GM23338 (cell line): ENCODE data around the gene RNF187. TPM values are rescaled to one million over a fixed set of nuclear protein-coding genes. Genes with fewer than 3 reads are reported as not detected.

Experiments used
- ATAC-seq: fragments of 200-7000 bp; cut with Tn5 transposase; 3 replicates; pipeline ENCODE4 v1.9.1; 2020
- DNase-seq: peaks from one replicate; pipeline ENCODE4 v3.0.0-alpha.2; 2015; ENCODE audit warnings: low spot score
- H2AFZ ChIP-seq: fragments of 200-600 bp; sonication (generic); 2 replicates; pipeline ENCODE4 v1.8.0; 2016; ENCODE audit warnings: antibody characterized with exemption, mild to moderate bottlenecking, moderate library complexity
- H3F3A ChIP-seq: fragments of 200-600 bp; sonication (generic); replicated peaks from 2 replicates; pipeline ENCODE4 v1.8.0; 2017; ENCODE audit warnings: antibody characterized with exemption, mixed run types, low read depth
- H3K27ac ChIP-seq: fragments of 200-600 bp; sonication (generic); 2 replicates; pipeline ENCODE4 v1.6.1; 2016; ENCODE audit warnings: low read depth
- H3K27me3 ChIP-seq: fragments of 200-600 bp; sonication (generic); 2 replicates; pipeline ENCODE4 v1.8.0; 2016; ENCODE audit warnings: mild to moderate bottlenecking, mixed run types, moderate library complexity; ENCODE audit not compliant: insufficient read depth
- H3K36me3 ChIP-seq: fragments of 200-600 bp; sonication (generic); 2 replicates; pipeline ENCODE4 v1.8.0; 2016; ENCODE audit warnings: mild to moderate bottlenecking; ENCODE audit not compliant: insufficient read depth
- H3K4me1 ChIP-seq: fragments of 200-600 bp; sonication (generic); 2 replicates; pipeline ENCODE4 v1.8.0; 2016; ENCODE audit warnings: mild to moderate bottlenecking, moderate library complexity; ENCODE audit not compliant: insufficient read depth
- H3K4me2 ChIP-seq: fragments of 200-600 bp; sonication (generic); 2 replicates; pipeline ENCODE4 v1.7.1; 2017; ENCODE audit warnings: mixed run types
- H3K4me3 ChIP-seq: fragments of 200-600 bp; sonication (generic); 2 replicates; pipeline ENCODE4 v1.6.1; 2016; ENCODE audit warnings: mixed run types
- H3K79me2 ChIP-seq: fragments of 200-600 bp; sonication (generic); replicated peaks from 2 replicates; pipeline ENCODE4 v1.8.0; 2017; ENCODE audit warnings: mild to moderate bottlenecking; ENCODE audit not compliant: insufficient read depth
- H3K9me2 ChIP-seq: fragments of 200-600 bp; sonication (generic); 2 replicates; pipeline ENCODE4 v1.8.0; 2017; ENCODE audit not compliant: insufficient read depth
- H4K20me1 ChIP-seq: fragments of 200-600 bp; sonication (generic); replicated peaks from 2 replicates; pipeline ENCODE4 v1.8.0; 2017; ENCODE audit warnings: mild to moderate bottlenecking; ENCODE audit not compliant: insufficient read depth
- H3K27ac Mint-ChIP-seq: 2 replicates; pipeline ENCODE4 v1.8.0; 2020; ENCODE audit warnings: inconsistent platforms, mild to moderate bottlenecking, moderate library complexity, mixed read lengths
- H3K27me3 Mint-ChIP-seq: 3 replicates; pipeline ENCODE4 v1.8.0; 2022; ENCODE audit warnings: low read depth, mild to moderate bottlenecking, moderate library complexity, mixed read lengths, inconsistent platforms; ENCODE audit not compliant: insufficient read depth, poor library complexity
- H3K36me3 Mint-ChIP-seq: 3 replicates; pipeline ENCODE4 v1.8.0; 2021; ENCODE audit warnings: low read depth, mild to moderate bottlenecking, inconsistent platforms, moderate library complexity, mixed read lengths
- H3K4me1 Mint-ChIP-seq: 3 replicates; pipeline ENCODE4 v1.8.0; 2020; ENCODE audit warnings: mild to moderate bottlenecking, inconsistent platforms, mixed read lengths
- H3K4me3 Mint-ChIP-seq: 3 replicates; pipeline ENCODE4 v1.8.0; 2021; ENCODE audit warnings: moderate library complexity, mild to moderate bottlenecking, inconsistent platforms, mixed read lengths
- H3K9me3 Mint-ChIP-seq: 3 replicates; pipeline ENCODE4 v1.8.0; 2020; ENCODE audit warnings: moderate library complexity, mild to moderate bottlenecking, inconsistent platforms, mixed read lengths
- CREB1 ChIP-seq: fragments of 250-450 bp; sonication (Bioruptor Pico); IDR thresholded peaks from 2 replicates; pipeline ENCODE4 v1.5.0; 2020; ENCODE audit warnings: low read depth, mild to moderate bottlenecking, moderate library complexity
- JUNB ChIP-seq: IDR thresholded peaks from one replicate; pipeline ENCODE4 v1.6.1; 2016; ENCODE audit warnings: antibody characterized with exemption; ENCODE audit not compliant: unreplicated experiment
- NANOG ChIP-seq: IDR thresholded peaks from 2 replicates; pipeline ENCODE4 v1.6.1; 2016; ENCODE audit warnings: antibody characterized with exemption, borderline replicate concordance
- POLR2AphosphoS5 ChIP-seq: IDR thresholded peaks from 2 replicates; pipeline ENCODE4 v1.6.1; 2016; ENCODE audit warnings: antibody characterized with exemption, low read depth
- STAT1 ChIP-seq: IDR thresholded peaks from one replicate; pipeline ENCODE4 v1.6.1; 2016; ENCODE audit warnings: antibody characterized with exemption; ENCODE audit not compliant: unreplicated experiment
- polyA plus RNA-seq: library from polyadenylated mRNA; unstranded; fragments of >200 nt; fragmentation: Nextera tagmentation; extraction: Ambion mirVana; gene quantifications from 2 replicates; pipeline ENCODE4 v1.2.1, GENCODE V29; 2016
- total RNA-seq: library from RNA; depleted of rRNA; stranded (reverse); fragments of >200 nt; shearing (Covaris generic); gene quantifications from 2 replicates; pipeline ENCODE4 v1.2.3, GENCODE V29; 2014
- TF ChIP-seq, protein P1 (sequence below): fragments of 250-450 bp; sonication (Bioruptor Pico); IDR thresholded peaks from 2 replicates; pipeline ENCODE4 v1.5.0; 2020; ENCODE audit warnings: mild to moderate bottlenecking, moderate library complexity
- TF ChIP-seq, protein P2 (sequence below): IDR thresholded peaks from one replicate; pipeline ENCODE4 v1.6.1; 2018; ENCODE audit warnings: antibody characterized with exemption; ENCODE audit not compliant: unreplicated experiment
- TF ChIP-seq, protein P3 (sequence below): IDR thresholded peaks from 2 replicates; pipeline ENCODE4 v1.6.1; 2016; ENCODE audit warnings: antibody characterized with exemption

The RNF187 gene
- total and polyA plus RNA-seq, 2 experiments from 2014 or later: 24.8 to 55.3 TPM

DNA sequence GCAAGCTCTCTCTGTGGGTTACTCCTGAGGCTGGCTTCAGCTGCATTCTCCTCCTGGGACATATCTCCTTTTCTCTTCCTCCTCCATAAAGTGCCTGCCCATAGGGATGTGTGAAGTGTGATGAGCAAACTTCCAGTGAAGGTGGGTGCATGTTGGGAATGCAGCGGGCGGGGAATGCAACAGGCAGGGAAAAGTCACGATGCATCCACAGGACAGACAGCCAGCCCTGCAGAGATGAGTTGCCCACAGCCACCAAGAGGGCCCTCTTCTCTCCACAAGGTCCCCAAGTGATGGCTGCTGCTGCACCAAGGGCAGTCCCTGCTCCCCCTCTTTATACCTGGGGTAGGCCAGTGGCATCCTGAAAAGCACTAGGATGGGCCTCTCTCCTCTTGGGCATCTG is 33.6 kb upstream of the RNF187 start:
- peaks cover 9% of the 10 kb centered on the region for H3K4me1 Mint-ChIP-seq
- Histone ChIP-seq H3K4me1 (peaks cover 7% of the 10 kb centered on the region; the same call in 1 of the 2 replicates), H3K27ac (no peak overlapping the region), H2AFZ (no peak overlapping the region), H3K4me3 (no peak overlapping the region), H3K27me3 (peaks cover 13% of the 10 kb centered on the region; the same call in 1 of the 2 replicates), H3K79me2 (peaks cover 19% of the 10 kb centered on the region), H3F3A (0 out of 2 replicates have a peak, but pooled peaks cover 4% of the 10 kb centered on the region), H3K9me2 (no peaks in the 10 kb centered on the region), H3K4me2 (no peak overlapping the region), H3K36me3 (no peaks in the 10 kb centered on the region), H4K20me1 (peaks cover 20% of the 10 kb centered on the region)
- ATAC-seq (no peak), DNase-seq (no peak)
- H3K9me3 Mint-ChIP-seq: peaks cover 2% of the 10 kb centered on the region; the same call in 1 of the 3 replicates
- no peak overlapping the region for H3K27ac Mint-ChIP-seq
- H3K4me3 Mint-ChIP-seq: no peak overlapping the region; the same call in 2 of the 3 replicates
- H3K27me3 Mint-ChIP-seq: peaks cover 30% of the 10 kb centered on the region
- TF ChIP-seq STAT1 (no peak), JUNB (no peak)
- TF ChIP-seq, protein P1, sequence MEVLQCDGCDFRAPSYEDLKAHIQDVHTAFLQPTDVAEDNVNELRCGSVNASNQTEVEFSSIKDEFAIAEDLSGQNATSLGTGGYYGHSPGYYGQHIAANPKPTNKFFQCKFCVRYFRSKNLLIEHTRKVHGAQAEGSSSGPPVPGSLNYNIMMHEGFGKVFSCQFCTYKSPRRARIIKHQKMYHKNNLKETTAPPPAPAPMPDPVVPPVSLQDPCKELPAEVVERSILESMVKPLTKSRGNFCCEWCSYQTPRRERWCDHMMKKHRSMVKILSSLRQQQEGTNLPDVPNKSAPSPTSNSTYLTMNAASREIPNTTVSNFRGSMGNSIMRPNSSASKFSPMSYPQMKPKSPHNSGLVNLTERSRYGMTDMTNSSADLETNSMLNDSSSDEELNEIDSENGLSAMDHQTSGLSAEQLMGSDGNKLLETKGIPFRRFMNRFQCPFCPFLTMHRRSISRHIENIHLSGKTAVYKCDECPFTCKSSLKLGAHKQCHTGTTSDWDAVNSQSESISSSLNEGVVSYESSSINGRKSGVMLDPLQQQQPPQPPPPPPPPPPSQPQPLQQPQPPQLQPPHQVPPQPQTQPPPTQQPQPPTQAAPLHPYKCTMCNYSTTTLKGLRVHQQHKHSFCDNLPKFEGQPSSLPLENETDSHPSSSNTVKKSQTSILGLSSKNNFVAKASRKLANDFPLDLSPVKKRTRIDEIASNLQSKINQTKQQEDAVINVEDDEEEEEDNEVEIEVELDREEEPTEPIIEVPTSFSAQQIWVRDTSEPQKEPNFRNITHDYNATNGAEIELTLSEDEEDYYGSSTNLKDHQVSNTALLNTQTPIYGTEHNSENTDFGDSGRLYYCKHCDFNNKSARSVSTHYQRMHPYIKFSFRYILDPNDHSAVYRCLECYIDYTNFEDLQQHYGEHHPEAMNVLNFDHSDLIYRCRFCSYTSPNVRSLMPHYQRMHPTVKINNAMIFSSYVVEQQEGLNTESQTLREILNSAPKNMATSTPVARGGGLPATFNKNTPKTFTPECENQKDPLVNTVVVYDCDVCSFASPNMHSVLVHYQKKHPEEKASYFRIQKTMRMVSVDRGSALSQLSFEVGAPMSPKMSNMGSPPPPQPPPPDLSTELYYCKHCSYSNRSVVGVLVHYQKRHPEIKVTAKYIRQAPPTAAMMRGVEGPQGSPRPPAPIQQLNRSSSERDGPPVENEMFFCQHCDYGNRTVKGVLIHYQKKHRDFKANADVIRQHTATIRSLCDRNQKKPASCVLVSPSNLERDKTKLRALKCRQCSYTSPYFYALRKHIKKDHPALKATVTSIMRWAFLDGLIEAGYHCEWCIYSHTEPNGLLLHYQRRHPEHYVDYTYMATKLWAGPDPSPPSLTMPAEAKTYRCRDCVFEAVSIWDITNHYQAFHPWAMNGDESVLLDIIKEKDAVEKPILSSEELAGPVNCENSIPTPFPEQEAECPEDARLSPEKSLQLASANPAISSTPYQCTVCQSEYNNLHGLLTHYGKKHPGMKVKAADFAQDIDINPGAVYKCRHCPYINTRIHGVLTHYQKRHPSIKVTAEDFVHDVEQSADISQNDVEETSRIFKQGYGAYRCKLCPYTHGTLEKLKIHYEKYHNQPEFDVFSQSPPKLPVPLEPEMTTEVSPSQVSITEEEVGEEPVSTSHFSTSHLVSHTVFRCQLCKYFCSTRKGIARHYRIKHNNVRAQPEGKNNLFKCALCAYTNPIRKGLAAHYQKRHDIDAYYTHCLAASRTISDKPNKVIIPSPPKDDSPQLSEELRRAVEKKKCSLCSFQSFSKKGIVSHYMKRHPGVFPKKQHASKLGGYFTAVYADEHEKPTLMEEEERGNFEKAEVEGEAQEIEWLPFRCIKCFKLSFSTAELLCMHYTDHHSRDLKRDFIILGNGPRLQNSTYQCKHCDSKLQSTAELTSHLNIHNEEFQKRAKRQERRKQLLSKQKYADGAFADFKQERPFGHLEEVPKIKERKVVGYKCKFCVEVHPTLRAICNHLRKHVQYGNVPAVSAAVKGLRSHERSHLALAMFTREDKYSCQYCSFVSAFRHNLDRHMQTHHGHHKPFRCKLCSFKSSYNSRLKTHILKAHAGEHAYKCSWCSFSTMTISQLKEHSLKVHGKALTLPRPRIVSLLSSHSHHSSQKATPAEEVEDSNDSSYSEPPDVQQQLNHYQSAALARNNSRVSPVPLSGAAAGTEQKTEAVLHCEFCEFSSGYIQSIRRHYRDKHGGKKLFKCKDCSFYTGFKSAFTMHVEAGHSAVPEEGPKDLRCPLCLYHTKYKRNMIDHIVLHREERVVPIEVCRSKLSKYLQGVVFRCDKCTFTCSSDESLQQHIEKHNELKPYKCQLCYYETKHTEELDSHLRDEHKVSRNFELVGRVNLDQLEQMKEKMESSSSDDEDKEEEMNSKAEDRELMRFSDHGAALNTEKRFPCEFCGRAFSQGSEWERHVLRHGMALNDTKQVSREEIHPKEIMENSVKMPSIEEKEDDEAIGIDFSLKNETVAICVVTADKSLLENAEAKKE (CRISPR knock-in tag): no peak
- peaks cover 5% of the 10 kb centered on the region; the same call in 2 of the 3 replicates for H3K36me3 Mint-ChIP-seq

DNA sequence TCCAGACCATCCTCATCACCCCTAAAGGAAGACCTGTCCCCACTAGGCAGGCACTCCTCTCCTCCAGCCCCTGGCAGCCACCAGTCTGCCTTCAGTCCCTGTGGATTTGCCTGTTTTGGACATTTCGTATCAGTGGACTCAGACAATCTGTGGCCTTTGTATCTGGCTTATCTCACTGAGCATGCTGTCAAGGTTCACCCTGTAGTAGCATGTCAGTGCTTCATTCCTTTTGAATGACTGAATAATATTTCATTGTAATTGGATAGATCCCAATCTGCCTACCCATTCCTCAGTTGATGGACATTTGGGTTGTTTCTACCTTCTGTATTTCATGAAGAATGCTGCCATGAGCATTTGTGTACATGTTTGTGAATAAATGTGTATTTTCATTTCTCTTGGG is 32.9 kb upstream of the RNF187 start:
- peaks cover 9% of the 10 kb centered on the region; the same call in 1 of the 2 replicates for H3K27me3 ChIP-seq
- ATAC-seq: no peak
- H2AFZ ChIP-seq: no peak overlapping the region
- peaks cover 20% of the 10 kb centered on the region for H4K20me1 ChIP-seq
- no peak overlapping the region for H3K4me3 ChIP-seq
- no peak overlapping the region for H3K27ac Mint-ChIP-seq
- H3K4me3 Mint-ChIP-seq: peak overlapping the region; percentile 9; the same call in 1 of the 3 replicates
- no peak overlapping the region for H3K4me2 ChIP-seq
- H3K27me3 Mint-ChIP-seq: peaks cover 36% of the 10 kb centered on the region
- H3K36me3 ChIP-seq: no peaks in the 10 kb centered on the region
- peaks cover 5% of the 10 kb centered on the region; the same call in 2 of the 3 replicates for H3K36me3 Mint-ChIP-seq
- H3K4me1 Mint-ChIP-seq: peaks cover 9% of the 10 kb centered on the region
- no peak overlapping the region for H3K27ac ChIP-seq
- H3K9me3 Mint-ChIP-seq: peaks cover 2% of the 10 kb centered on the region; the same call in 1 of the 3 replicates
- H3F3A ChIP-seq: 0 out of 2 replicates have a peak, but pooled peaks cover 4% of the 10 kb centered on the region
- no peaks in the 10 kb centered on the region for H3K9me2 ChIP-seq
- H3K79me2 ChIP-seq: peaks cover 19% of the 10 kb centered on the region
- H3K4me1 ChIP-seq: peaks cover 7% of the 10 kb centered on the region; the same call in 1 of the 2 replicates
- DNase-seq: no peak
- no peak for TF ChIP-seq POLR2AphosphoS5
- TF ChIP-seq, protein P2, sequence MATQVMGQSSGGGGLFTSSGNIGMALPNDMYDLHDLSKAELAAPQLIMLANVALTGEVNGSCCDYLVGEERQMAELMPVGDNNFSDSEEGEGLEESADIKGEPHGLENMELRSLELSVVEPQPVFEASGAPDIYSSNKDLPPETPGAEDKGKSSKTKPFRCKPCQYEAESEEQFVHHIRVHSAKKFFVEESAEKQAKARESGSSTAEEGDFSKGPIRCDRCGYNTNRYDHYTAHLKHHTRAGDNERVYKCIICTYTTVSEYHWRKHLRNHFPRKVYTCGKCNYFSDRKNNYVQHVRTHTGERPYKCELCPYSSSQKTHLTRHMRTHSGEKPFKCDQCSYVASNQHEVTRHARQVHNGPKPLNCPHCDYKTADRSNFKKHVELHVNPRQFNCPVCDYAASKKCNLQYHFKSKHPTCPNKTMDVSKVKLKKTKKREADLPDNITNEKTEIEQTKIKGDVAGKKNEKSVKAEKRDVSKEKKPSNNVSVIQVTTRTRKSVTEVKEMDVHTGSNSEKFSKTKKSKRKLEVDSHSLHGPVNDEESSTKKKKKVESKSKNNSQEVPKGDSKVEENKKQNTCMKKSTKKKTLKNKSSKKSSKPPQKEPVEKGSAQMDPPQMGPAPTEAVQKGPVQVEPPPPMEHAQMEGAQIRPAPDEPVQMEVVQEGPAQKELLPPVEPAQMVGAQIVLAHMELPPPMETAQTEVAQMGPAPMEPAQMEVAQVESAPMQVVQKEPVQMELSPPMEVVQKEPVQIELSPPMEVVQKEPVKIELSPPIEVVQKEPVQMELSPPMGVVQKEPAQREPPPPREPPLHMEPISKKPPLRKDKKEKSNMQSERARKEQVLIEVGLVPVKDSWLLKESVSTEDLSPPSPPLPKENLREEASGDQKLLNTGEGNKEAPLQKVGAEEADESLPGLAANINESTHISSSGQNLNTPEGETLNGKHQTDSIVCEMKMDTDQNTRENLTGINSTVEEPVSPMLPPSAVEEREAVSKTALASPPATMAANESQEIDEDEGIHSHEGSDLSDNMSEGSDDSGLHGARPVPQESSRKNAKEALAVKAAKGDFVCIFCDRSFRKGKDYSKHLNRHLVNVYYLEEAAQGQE: no peak
- TF ChIP-seq CREB1 (CRISPR knock-in tag): no peak
- TF ChIP-seq STAT1: no peak
- no peak for TF ChIP-seq JUNB
- TF ChIP-seq NANOG: no peak
- TF ChIP-seq, protein P3, sequence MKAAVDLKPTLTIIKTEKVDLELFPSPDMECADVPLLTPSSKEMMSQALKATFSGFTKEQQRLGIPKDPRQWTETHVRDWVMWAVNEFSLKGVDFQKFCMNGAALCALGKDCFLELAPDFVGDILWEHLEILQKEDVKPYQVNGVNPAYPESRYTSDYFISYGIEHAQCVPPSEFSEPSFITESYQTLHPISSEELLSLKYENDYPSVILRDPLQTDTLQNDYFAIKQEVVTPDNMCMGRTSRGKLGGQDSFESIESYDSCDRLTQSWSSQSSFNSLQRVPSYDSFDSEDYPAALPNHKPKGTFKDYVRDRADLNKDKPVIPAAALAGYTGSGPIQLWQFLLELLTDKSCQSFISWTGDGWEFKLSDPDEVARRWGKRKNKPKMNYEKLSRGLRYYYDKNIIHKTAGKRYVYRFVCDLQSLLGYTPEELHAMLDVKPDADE: no peak
